ENCODE results near the gene WDFY2. TPM values are rescaled to one million over a fixed set of nuclear protein-coding genes. Genes with fewer than 3 reads are reported as not detected.

WDFY2 gene
- polyA plus RNA-seq, 3 donors, result 6.5 to 40.1 (median 9.1) TPM

DNA sequence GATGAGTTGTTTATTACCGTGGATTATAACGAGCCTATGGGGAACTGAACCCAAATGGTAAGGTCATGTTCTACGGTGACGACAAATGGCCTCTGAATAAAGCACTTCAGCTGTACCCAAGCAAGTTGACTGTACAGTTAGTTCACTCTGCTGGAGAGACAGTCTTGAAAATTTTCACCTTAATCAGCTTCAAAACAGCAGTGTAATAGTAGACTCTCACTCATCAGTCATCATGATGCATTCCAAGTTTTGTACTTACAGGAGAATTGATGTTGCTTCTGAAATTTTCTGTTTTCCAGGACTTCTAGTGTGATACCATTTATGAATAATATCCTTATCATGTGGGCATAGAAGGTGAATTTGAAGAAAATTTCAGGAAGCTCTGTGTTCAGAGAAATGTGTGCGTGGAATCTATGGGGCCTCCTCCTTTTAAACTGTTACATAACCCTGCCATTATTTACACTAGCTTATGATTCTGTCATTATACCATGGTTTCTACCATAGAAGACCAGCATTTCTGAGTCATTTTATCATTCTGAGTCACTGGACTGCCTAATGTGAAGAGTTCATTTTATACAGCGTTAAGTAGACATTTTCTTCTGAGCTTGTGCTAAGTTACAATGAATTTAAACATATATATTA, 96.9 kb downstream of the WDFY2 start:
- WGBS (ENCODE audit: insufficient coverage), result 100% methylated on average over 4 of the region's 6 CpGs
- Histone ChIP-seq H2AFZ (ENCODE audit: insufficient read depth, low read depth, low read length, poor library complexity, severe bottlenecking) (no peak overlapping the region), H3K4me1 (ENCODE audit: control insufficient read depth in 1 of 2, insufficient read depth in 2 of 2, low read length in 2 of 2) (no peaks in the 10 kb centered on the region), H3K9me3 (replicated peaks in 1 of 2; ENCODE audit: control insufficient read depth in 1 of 2, insufficient read depth in 1 of 2, low read length in 2 of 2) (no peaks in the 10 kb centered on the region), H4K20me1 (ENCODE audit: insufficient read depth, low read length) (peaks cover 95% of the 10 kb centered on the region), H3K27me3 (ENCODE audit: control insufficient read depth in 2 of 2, insufficient read depth in 2 of 2, low read length in 2 of 2) (no peaks in the 10 kb centered on the region), H3K4me3 (replicated peaks in 1 of 3; ENCODE audit: low read depth in 2 of 3, low read length in 3 of 3) (no peak overlapping the region), H3K4me2 (replicated peaks; ENCODE audit: extremely low read depth, low read length, poor library complexity, severe bottlenecking) (no peak overlapping the region), H3K36me3 (replicated peaks in 1 of 2; ENCODE audit: control insufficient read depth in 1 of 2, insufficient read depth in 2 of 2, low read length in 2 of 2) (peaks cover 25 to 78% of the 10 kb centered on the region in 2 donors), H3K79me2 (ENCODE audit: insufficient read depth, low read length) (peaks cover 99% of the 10 kb centered on the region), H3K9ac (ENCODE audit: insufficient read depth, low read length, poor library complexity, severe bottlenecking) (no peak overlapping the region), H3K27ac (ENCODE audit: low read depth in 1 of 2, low read length in 2 of 2) (peak overlapping the region in 1 of 2 donors; percentile 54)
- Mint-ChIP-seq H3K9me3 (no peaks in the 10 kb centered on the region), H3K4me1 (peaks cover 2% of the 10 kb centered on the region), H3K27me3 (ENCODE audit: low read depth in 3 of 3) (peaks cover 0 to 2% (median 0%) of the 10 kb centered on the region in 3 donors), H3K36me3 (peaks cover 46 to 51% of the 10 kb centered on the region in 2 donors), H3K4me3 (no peak overlapping the region), H3K27ac (peak overlapping the region in 1 of 7 donors; percentile 55)
- TF ChIP-seq, protein P1, sequence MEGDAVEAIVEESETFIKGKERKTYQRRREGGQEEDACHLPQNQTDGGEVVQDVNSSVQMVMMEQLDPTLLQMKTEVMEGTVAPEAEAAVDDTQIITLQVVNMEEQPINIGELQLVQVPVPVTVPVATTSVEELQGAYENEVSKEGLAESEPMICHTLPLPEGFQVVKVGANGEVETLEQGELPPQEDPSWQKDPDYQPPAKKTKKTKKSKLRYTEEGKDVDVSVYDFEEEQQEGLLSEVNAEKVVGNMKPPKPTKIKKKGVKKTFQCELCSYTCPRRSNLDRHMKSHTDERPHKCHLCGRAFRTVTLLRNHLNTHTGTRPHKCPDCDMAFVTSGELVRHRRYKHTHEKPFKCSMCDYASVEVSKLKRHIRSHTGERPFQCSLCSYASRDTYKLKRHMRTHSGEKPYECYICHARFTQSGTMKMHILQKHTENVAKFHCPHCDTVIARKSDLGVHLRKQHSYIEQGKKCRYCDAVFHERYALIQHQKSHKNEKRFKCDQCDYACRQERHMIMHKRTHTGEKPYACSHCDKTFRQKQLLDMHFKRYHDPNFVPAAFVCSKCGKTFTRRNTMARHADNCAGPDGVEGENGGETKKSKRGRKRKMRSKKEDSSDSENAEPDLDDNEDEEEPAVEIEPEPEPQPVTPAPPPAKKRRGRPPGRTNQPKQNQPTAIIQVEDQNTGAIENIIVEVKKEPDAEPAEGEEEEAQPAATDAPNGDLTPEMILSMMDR (IDR thresholded peaks at IDR 0.05), result no peak
- intact Hi-C loops (cut with micrococcal nuclease), result no loop called here
- peak in 1 of 3 donors; percentile 15 for DNase-seq

DNA sequence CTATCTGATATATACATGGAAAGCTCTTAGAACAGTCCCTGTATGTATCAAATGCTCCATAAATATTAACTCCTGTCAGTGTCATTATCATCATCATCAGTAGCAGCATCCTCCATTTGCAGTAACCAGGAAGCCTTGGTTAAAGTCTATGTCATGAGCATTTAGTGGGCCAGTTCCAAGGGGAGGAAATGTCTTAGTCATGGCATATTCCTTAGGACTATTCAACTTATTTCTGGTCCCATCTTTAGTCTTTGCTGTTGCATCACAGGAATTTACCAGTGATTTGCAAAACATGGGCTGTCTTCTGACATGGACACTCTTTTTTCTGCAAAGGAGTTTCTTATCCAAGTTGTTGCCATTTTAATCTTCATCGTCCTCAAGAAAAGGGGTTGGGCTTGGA, 98.4 kb downstream of the WDFY2 start:
- Histone ChIP-seq H3K27ac (ENCODE audit: low read depth in 1 of 2, low read length in 2 of 2) (no peak overlapping the region), H3K27me3 (ENCODE audit: control insufficient read depth in 2 of 2, insufficient read depth in 2 of 2, low read length in 2 of 2) (no peaks in the 10 kb centered on the region), H3K4me1 (ENCODE audit: control insufficient read depth in 1 of 2, insufficient read depth in 2 of 2, low read length in 2 of 2) (no peaks in the 10 kb centered on the region), H3K4me3 (replicated peaks in 1 of 3; ENCODE audit: low read depth in 2 of 3, low read length in 3 of 3) (no peak overlapping the region), H2AFZ (ENCODE audit: insufficient read depth, low read depth, low read length, poor library complexity, severe bottlenecking) (no peak overlapping the region), H3K9ac (ENCODE audit: insufficient read depth, low read length, poor library complexity, severe bottlenecking) (no peak overlapping the region), H3K36me3 (replicated peaks in 1 of 2; ENCODE audit: control insufficient read depth in 1 of 2, insufficient read depth in 2 of 2, low read length in 2 of 2) (peaks cover 22 to 69% of the 10 kb centered on the region in 2 donors), H4K20me1 (ENCODE audit: insufficient read depth, low read length) (peaks cover 91% of the 10 kb centered on the region), H3K79me2 (ENCODE audit: insufficient read depth, low read length) (peaks cover 97% of the 10 kb centered on the region), H3K9me3 (replicated peaks in 1 of 2; ENCODE audit: control insufficient read depth in 1 of 2, insufficient read depth in 1 of 2, low read length in 2 of 2) (no peaks in the 10 kb centered on the region), H3K4me2 (replicated peaks; ENCODE audit: extremely low read depth, low read length, poor library complexity, severe bottlenecking) (no peak overlapping the region)
- DNase-seq, result no peak
- whole genome bisulfite sequencing (ENCODE audit: insufficient coverage), result 88% methylated on average over 1 of the region's 1 CpG
- Mint-ChIP-seq H3K4me1 (peaks cover 4% of the 10 kb centered on the region), H3K27ac (peak overlapping the region in 1 of 7 donors; percentile 22), H3K27me3 (ENCODE audit: low read depth in 3 of 3) (peaks cover 0 to 2% (median 0%) of the 10 kb centered on the region in 3 donors), H3K4me3 (no peak overlapping the region), H3K36me3 (peaks cover 39 to 44% of the 10 kb centered on the region in 2 donors), H3K9me3 (no peaks in the 10 kb centered on the region)
- TF ChIP-seq, protein P1 (IDR thresholded peaks at IDR 0.05), result no peak
- intact Hi-C loops (cut with micrococcal nuclease), result no loop called here
